ENCODE measurements around the gene CSRNP3.

CSRNP3 gene

DNA sequence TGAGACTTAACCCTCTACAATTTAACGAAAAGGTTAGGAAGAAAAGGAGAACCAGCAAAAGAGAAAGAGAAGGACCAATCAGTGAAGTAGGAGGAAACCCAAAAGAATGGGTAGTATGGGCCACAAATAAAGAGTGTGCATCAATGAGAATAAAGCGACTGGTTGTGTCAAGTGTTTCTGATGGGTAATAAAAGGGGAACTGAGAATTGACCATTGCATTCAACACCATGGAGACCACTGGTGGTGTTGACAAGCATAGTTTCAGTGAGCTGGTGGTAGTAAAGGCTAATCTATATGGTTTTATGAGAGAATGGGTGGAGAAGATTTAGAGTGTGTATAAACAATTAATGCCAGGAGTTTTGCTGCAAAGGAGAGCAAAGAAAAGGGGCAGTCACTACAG is 75.4 kb downstream of the CSRNP3 start:
- DNase-seq (ENCODE audit: low spot score) = no peak

DNA sequence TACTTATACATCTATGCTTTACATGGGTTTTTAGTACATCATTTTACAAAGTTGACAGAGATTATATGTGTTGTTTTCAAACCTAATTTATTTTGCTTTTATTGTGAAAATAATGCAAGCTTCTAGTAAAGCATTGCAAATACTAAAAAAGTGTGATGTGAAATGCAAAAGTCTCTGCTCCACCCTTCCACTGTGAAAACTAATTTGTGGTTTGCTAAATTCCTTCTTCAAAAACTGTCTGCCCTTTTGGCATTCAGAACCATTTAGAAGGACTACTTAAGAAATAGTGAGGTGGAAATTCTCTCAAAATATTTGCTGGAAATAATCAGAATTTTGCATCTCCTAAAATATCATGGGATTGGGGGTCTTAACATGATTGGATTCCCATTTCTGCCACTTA is 78.4 kb downstream of the CSRNP3 start:
- no peak for DNase-seq (ENCODE audit: low spot score)

DNA sequence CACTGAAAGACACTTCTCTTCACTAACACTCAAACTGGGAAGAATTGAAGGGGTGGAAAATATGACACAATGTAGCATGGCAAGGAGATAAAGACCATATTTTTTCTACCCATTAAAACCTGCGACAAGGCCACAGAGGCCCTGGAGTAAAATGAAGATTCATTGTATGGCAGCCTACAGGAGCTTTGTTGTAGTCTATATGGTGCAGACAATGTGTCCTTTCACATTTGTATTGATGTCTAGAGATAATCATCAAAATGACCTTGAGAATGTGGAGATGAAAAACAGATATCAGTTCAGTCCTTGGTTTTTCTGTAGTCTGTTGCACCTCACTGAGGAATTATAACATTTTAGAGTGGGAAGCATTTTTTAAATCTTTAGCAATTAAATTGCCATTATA is 80.1 kb downstream of the CSRNP3 start:
- no peak for DNase-seq (ENCODE audit: low spot score)

DNA sequence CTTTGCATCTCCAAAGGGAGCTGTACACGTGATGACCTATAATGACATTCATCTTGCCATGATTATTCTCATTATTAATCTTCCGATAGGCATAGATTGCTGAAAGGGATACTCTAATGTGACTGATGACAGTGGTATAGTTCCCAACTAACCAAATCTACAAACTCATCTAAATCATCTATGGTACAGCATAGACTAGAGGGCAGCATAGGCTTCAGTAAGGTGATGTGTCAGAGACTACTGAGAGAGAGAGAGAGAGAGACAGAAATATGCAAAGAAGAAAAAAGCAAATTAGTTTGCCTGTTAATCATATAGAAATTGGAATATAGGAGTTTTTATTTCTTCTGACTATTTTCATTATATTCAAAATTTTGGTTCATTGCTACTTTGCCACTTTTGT is 89.3 kb downstream of the CSRNP3 start:
- no peak for DNase-seq (ENCODE audit: low spot score)

DNA sequence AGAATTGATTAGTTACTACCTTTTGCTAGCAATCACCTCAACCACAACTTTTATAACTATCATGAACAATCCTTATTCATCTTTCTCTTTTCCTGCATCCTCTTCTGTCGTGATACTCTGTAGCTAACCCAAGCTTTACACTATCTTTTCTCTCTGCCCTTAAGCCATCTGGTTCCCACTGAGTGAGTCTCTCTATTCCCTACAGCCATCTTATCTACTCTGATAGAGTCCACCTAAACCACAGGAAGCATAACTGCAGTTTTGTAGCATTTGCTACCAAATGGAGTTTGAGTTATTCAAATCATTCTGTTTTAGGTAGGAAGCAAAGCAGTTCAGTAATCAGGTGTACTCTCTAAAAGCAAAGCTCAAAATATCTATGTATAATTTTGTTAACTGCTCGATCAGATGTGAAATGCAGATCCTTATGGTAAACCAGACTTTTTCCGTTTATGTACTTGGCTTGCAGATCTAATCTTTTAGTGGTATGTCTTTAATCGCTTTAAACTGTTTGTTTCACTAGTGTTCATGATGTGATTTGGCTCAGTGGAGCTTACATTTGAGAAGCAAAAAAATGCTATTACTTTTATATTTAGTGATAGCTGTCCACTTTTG is 91.0 kb downstream of the CSRNP3 start:
- no peak for DNase-seq (ENCODE audit: low spot score)

DNA sequence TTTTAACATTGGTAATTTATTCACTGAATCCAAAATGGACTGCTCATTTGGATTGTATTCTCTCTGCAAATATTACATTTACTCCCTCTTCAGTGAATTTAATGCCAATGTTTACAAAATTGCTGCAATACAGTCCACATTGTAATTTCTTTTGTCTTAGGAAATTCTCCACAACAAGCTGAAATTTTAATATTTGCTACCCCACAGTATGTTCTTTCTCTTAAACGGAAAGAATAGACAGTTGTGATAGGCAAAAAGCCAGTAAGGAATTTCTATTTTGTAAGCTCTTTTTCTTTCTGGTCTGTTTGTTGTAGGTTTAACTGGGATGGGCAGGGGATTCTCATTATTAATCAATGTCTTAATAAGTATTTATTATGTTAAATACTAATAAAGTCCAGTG is 92.0 kb downstream of the CSRNP3 start:
- no peak for DNase-seq (ENCODE audit: low spot score)

DNA sequence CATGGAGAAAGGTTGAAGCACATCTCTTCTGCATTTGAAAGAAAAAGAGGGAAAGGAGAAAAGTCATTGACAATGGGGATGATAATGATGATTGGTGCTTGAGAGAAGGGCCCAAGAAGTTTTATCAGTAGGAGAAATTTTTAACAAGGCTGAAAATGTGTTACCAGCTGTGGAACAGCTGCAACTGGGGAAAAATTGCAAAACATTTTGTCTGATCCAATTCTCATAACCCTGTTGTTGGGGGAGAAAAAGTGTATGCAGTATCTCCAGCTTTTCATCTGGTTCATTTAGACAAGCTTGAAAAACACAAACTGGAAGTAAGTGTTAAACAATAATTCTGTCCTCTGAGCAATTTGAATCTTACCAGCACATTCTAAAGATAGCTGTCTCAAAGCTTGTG is 92.7 kb downstream of the CSRNP3 start:
- DNase-seq (ENCODE audit: low spot score) = no peak

DNA sequence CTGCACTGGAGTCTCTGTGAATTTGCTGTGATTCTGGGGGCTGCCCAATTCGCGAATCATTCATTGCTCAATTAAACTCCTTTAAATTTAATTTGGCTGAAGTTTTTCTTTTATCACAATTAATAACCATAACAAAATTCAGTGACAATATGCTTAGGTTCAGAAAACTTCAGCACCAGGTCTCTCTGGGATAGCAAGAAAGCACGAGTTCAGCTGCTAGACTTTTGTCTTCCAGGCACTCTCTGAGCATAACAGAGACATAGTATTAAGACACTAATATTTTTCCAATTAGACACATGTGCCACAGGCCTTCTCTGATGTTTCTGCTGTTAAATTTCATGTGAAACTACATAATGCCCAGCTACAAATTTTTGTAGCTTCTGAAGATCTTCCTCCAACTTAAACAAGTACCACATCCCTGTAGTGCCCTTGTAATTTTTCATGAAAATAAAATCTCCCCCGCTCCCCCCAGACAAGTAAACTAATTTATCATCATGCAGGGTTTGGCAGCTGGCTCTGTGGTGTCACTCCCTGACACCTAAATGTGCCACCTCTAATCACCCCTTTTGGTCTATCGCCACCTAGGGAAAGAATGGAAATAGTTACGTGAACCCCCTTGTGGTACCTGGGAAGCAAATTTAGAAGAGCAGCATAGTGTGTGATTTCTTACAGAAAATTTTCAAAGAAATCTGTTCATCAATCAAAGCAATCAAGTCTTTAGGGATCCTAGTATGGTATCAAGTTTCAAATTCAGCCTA is 94.1 kb downstream of the CSRNP3 start:
- DNase-seq (ENCODE audit: low spot score) = no peak

DNA sequence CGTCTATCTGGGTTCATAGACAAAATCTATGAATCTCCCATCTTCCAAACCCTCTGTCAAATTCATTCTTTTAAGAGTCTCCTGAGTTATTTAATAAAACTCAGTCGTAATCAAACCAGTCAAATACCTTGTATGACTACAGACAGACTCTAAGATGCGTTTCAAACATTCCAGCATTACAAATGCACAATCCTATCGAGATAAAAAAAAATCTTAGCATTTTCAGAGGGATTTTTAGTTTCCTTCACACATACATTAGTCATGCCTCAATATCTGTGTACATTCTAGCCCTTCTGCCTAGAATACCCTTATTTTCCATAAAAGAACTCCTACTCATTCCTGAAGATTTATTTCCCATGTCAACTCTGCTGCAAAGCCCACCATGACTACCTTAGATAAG is 96.5 kb downstream of the CSRNP3 start:
- no peak for DNase-seq (ENCODE audit: low spot score)

DNA sequence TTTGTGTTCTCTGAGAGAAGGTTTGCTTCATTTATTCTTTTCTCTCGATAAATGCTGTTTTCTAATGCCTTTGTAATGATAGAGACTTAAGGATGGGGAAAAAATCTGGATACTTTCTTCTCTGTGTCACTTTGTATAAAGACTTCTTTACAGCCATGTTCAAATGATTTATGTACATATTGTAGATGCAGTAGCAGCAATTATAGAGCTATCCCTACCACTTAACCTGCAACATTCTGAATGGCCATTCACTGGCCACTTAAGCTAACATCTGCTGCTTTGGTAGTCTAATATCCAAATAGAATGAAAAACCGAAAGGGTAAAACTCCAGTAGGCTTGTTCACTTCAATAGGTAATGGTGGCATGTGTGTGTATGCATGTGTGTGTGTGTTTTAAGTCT is 97.8 kb downstream of the CSRNP3 start:
- no peak for DNase-seq (ENCODE audit: low spot score)

DNA sequence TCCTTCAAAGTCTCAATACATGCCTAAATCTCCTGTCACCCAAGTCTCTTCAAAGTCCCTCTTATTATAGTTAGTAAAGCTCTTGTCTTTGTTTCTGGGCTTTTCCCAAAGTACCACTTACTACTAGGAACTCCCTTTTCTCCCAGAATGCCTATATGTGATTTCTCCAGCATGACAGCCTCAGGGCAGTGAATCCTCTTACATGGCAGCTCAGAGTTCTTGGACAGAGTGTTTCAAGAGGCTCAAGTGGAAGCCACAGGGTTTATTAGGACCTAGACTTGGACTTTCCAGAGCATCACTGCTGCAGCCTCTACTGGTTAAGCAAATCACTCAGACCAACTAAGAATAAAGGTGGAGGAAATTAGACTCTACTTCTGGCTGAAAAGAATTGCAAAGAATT is 98.9 kb downstream of the CSRNP3 start:
- no peak for DNase-seq (ENCODE audit: low spot score)

DNA sequence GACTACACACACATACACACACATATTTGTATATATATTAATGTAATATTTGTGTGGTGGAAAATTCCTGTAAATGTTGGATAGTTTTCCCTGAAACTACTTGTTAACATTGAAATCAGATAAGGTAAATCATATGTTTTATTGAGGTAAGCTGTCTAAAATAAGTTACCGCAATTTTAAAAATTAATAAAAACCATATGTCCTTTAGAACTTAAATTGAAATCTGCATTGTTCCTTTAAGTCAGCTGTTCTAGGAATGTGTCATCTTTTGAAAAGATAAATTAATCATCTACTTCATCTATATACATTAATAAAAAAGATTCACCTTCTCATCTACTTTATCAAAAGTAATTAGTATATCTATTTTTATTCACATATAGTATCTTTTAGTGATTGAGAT is 102.0 kb downstream of the CSRNP3 start:
- no peak for DNase-seq (ENCODE audit: low spot score)

DNA sequence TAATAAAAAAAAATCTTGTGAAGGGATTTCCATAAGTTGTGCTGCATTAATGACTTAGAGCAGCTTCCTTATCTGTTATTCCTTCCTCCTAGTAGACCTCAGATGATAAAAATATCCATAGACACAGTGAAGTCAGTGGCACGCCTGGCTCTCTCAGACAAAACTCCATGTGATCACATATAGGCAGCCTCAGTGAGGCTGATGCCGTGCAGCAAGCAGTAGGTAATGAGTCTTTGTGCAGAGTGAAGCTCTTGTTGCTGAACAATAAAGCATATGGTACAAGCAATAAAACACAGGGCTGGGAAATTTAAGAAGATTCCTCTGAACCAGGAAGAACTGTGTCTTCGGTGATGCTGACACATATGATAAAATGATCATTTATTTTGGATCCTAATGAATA is 102.7 kb downstream of the CSRNP3 start:
- DNase-seq (ENCODE audit: low spot score) = no peak

DNA sequence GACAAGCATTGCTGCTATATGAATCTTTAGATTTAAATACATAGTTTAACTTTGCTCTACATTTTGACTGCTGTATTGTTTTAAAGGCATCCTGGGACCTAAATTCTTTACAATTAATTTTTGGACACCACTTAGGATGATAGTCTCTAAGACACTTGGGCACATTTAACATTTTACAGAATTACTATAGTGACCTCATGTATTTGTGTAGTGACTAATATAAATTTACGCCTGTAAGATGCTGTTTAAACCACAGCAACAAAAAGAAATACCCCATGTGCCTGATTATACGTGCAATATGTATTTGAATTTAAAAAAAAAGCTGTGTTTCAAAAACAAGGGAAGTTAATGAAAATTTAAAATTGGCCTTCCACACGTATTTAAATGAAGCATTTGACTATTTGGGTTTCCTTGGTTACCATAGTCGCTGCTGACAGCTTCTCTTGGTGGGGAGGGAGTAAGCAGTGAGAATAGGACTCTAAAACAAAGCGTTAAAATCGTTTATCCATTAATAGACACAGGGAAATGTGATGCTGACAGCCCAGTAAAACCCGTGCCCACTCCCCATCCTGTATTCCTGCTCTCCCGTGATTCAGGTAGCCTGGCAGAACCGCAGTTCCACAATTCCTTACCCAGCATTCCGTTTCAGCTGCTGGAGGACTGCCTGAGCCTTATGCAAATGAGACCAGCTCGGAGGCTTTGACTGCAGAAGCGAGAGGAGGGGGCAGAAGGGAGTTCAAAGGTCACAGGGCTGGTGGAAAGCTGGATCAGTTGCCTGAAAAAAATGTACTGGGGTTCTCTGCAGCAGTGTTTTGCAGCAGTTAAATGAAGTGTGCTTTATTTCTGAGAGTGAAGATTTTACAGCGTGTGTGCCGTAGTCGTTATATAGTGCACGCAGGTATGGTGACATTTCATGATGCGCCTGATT is 104.3 kb downstream of the CSRNP3 start:
- no peak for DNase-seq (ENCODE audit: low spot score)

DNA sequence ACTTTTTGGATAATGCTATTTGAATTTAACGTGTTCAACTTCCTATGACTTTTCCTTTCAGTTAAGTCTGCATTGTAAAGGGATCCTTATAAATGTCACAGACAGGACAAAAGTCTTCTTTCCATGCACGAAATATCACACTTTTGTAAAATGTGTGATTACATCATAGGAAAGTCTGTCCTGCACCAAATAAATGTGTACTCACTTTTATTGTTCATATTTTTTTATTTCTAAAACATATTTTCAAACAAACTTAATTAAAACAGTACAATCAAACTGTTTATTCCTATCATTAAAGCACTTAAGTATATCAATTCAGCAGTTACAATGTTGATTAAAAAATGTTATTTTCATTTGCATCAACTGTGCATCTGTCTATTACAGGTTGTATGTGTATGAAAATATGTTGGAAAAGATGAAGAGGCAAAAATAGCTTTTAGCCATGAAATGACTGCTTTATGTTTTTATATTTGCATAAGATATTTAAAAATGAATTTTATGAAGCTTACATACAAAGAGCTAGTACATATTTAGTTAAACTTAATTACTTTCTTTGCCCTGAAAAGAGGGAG is 105.6 kb downstream of the CSRNP3 start:
- no peak for DNase-seq (ENCODE audit: low spot score)

DNA sequence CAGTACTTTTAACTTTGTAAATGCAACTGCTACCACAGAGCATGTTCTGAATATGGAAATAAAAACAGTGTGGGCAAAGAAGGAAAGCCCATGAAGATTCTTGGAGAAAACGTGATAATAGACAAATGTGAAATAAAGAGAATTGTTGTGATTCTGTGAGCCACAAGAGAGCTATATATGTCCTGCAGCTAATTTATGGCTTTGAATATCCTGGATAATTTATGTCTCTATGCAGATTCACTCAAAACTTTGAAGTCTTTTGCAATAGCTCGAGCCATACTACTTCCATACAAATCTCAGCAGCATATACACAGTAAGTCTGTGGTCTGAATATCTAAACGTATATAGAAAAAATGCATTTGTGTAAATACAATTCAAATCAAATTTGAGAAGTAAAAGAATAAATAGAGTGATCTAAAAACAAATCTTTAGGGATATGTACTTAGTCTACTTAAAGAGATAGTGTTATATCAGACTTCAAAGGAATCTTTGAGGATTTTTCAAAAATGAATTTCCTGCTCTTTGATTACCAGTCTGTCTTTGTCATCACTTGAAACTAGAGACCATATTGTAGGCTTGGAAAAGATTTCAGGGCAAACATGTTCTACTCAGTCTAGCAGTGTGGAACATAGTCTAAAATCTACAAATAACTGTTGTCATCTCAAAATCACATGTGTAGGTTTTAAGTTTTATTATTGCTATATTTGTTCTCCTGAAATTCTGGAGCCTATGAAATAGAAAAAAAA is 107.1 kb downstream of the CSRNP3 start:
- no peak for DNase-seq (ENCODE audit: low spot score)

DNA sequence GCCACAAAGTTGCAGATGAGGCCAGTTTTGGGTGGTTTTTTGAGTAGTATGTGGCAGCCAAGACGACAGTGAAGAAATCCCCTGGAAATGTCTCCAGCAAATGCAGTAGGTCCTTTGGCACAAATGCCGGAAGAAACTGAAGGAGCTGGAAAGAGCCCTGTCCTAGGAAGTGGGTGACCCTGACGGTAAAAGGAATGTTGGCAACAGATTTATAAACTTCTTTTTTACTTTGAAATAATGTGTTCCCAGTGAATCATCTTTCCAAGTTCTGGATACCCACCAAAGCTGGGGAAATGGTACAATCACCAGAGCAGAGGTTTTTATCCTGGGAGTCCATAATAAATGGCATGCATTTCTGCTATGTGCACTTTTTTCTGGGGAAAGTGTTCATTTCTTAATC is 112.9 kb downstream of the CSRNP3 start:
- no peak for DNase-seq (ENCODE audit: low spot score)

DNA sequence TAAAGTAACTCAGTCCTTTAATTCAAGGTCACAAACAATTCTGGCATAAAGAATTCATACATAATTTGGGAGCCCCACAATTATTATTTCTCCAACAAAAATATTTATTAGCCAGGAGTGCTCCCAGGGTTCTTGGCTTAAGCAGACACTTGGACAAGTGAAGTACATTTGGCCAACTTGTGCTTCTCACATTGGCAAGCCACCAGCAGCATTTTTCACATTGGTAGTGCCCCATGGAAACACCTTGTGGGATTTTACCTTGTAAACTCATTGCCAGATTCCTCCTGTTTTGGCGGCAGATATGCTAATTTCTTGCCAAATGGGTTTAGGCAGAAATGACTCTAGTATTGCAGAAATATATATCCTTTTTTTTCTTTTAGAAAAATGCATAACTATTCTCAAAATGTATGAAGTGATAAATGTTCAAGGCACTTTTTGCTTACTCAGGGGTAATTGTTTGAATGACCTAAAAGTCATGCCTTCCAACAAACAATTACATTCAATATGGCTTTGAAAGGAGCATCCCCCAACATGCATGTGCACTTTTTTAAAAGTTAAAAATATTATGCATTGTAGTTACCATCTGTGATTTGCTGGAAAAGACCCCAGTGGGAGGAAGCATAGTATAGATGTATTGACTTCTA is 113.5 kb downstream of the CSRNP3 start:
- no peak for DNase-seq (ENCODE audit: low spot score)

DNA sequence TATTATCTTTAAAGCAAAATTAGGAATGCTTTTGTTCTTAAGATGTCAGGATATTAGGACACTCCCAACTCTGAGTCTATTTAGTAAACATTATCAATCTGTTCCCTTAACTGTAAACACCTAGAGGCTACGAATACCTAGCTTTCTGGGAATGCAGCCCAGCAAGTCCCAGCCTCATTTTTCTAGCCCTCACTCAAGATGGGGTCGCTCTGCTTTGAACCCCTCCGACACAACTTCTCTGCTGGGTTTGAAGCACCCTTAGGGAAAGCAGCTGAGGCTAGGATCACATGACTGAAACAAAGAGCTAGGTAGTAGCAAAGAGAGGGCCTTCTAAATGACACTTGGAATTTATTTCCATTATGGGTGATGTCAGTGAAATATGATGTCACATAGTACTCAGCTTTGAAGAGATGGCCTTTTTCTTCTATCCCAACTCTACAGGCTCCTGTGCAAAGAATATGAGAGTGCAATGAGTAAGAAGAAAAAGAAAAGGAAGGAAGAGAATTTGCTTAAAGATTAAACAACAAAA is 114.7 kb downstream of the CSRNP3 start:
- DNase-seq (ENCODE audit: low spot score) = no peak

DNA sequence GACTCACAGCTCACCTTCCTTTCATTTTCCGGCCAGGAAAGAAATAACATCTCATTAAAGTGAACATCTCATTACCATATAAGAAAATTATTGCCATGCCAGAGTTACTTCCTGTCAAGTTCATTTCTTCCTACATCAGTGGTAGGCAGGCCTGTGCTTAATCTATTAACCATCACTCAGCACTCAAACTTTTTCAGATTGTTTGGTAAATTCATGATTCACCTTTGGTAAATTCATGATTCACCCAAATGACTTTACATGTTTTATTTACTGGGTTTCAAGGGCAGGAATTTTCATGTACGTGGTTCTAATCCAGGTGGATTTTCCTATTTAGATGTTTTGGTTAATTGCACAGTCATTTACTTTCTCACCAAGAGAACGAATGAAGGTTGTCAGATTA is 116.5 kb downstream of the CSRNP3 start:
- DNase-seq (ENCODE audit: low spot score) = no peak

DNA sequence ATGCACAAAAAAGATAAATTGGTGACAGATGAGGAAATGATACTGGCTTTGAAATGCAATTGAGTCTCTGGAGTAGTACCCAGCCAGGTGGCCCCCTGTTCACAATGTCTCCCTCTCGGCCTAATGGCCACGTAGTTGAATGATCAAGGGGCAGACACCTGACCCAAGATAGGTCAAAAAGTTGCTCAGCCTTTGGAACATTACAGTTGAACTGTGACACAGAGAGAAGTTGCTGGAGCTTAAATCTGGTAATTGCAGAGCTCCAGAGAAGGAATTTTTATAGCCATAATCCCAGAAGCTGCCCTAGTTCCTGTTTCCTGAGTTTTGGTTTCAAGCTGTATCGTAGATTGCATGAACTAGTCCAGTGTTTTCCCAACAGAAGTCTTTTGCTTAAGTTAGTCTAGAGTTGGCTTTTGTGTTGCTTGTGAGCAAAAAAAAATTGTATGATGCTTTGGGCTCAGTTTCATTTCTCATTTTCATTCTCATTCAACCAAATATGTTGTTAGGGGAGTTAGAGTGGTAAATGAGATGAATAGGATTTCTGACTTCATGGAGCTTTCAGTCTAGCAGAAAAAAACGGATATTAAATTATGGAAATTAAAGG is 117.9 kb downstream of the CSRNP3 start:
- DNase-seq (ENCODE audit: low spot score) = no peak
